H1 (cell line): ENCODE results near the gene MYG1. TPM values are rescaled to one million over a fixed set of nuclear protein-coding genes. Genes with fewer than 3 reads are reported as not detected.

Experiments
- CBX8 ChIP-seq: fragments of 300-800, 300-1000 bp; sonication (generic); IDR thresholded peaks from 2 replicates; pipeline ENCODE4 v1.7.1; 2016; ENCODE audit warnings: low read depth, low read length, borderline replicate concordance
- KDM5A ChIP-seq: fragments of 200-600 bp; IDR thresholded peaks from 2 replicates; pipeline ENCODE4 v1.7.1; 2012; ENCODE audit warnings: mild to moderate bottlenecking, low read length, inconsistent platforms, mixed read lengths
- POLR2A ChIP-seq, 2 experiments: IDR thresholded peaks; 1 replicate in 1 of 2; 2 replicates in 1 of 2; pipeline ENCODE4 v1.6.1; 2011; ENCODE audit warnings: low read depth in 2 of 2, low read length in 2 of 2, mild to moderate bottlenecking in 2 of 2; ENCODE audit errors: control extremely low read depth in 1 of 2
- SIN3A ChIP-seq, 2 experiments: IDR thresholded peaks in 1 of 2; conservative IDR thresholded peaks in 1 of 2; 2 replicates each; pipeline ENCODE4 v1.6.1; 2011 to 2012; ENCODE audit warnings: low read length in 2 of 2, improper control_type of control experiment in 1 of 2, low read depth in 1 of 2, mild to moderate bottlenecking in 1 of 2
- SP4 ChIP-seq: IDR thresholded peaks from 2 replicates; pipeline ENCODE4 v1.6.1; 2012; ENCODE audit warnings: low read length, inconsistent platforms
- SUZ12 ChIP-seq: fragments of 200-600 bp; sonication (generic); IDR thresholded peaks from 2 replicates; pipeline ENCODE4 v1.6.1; 2012; ENCODE audit warnings: mild to moderate bottlenecking, inconsistent platforms, low read length, moderate library complexity, mixed read lengths
- TEAD4 ChIP-seq: IDR thresholded peaks from 2 replicates; pipeline ENCODE4 v1.6.1; 2012; ENCODE audit warnings: low read depth, low read length, inconsistent platforms, mixed read lengths
- YY1 ChIP-seq: IDR thresholded peaks from 2 replicates; pipeline ENCODE4 v1.6.1; 2011; ENCODE audit warnings: low read depth, mild to moderate bottlenecking, low read length
- polyA plus RNA-seq, 7 experiments: library from polyadenylated mRNA; depleted of rRNA in 3 of 7; stranded (reverse) in 5 of 7; unstranded in 2 of 7; fragments of >200 nt in 5 of 7; fragments of 200-250 nt in 2 of 7; gene quantifications; 1 replicate in 5 of 7; 2 replicates in 1 of 7; 4 replicates in 1 of 7; pipeline versions ENCODE4 v1.2.1 to v1.2.3, GENCODE V29; 2011 to 2013; ENCODE audit warnings: missing spikeins in 2 of 7, mixed read lengths in 2 of 7
- total RNA-seq: library from RNA; stranded (reverse); fragmentation: NEBNext Ultra II Directional; extraction: Animal tissue kit (Norgen Biotek cat#: 25700); gene quantifications from 2 replicates; pipeline ENCODE4 v1.2.1, GENCODE V29; 2021
- TF ChIP-seq, protein P1 (sequence below): fragments of 300-600 bp; sonication (generic); IDR thresholded peaks from 2 replicates; pipeline ENCODE4 v1.7.1; 2012; ENCODE audit warnings: low read length, moderate library complexity, mild to moderate bottlenecking, inconsistent platforms; ENCODE audit not compliant: insufficient replicate concordance

MYG1 gene
- total and polyA plus RNA-seq, 2 of the 8 experiments (the other 6 are each of a cell fraction or from before 2014, with no cell fraction given), result 83.3 to 104 TPM

- TF ChIP-seq, protein P1, sequence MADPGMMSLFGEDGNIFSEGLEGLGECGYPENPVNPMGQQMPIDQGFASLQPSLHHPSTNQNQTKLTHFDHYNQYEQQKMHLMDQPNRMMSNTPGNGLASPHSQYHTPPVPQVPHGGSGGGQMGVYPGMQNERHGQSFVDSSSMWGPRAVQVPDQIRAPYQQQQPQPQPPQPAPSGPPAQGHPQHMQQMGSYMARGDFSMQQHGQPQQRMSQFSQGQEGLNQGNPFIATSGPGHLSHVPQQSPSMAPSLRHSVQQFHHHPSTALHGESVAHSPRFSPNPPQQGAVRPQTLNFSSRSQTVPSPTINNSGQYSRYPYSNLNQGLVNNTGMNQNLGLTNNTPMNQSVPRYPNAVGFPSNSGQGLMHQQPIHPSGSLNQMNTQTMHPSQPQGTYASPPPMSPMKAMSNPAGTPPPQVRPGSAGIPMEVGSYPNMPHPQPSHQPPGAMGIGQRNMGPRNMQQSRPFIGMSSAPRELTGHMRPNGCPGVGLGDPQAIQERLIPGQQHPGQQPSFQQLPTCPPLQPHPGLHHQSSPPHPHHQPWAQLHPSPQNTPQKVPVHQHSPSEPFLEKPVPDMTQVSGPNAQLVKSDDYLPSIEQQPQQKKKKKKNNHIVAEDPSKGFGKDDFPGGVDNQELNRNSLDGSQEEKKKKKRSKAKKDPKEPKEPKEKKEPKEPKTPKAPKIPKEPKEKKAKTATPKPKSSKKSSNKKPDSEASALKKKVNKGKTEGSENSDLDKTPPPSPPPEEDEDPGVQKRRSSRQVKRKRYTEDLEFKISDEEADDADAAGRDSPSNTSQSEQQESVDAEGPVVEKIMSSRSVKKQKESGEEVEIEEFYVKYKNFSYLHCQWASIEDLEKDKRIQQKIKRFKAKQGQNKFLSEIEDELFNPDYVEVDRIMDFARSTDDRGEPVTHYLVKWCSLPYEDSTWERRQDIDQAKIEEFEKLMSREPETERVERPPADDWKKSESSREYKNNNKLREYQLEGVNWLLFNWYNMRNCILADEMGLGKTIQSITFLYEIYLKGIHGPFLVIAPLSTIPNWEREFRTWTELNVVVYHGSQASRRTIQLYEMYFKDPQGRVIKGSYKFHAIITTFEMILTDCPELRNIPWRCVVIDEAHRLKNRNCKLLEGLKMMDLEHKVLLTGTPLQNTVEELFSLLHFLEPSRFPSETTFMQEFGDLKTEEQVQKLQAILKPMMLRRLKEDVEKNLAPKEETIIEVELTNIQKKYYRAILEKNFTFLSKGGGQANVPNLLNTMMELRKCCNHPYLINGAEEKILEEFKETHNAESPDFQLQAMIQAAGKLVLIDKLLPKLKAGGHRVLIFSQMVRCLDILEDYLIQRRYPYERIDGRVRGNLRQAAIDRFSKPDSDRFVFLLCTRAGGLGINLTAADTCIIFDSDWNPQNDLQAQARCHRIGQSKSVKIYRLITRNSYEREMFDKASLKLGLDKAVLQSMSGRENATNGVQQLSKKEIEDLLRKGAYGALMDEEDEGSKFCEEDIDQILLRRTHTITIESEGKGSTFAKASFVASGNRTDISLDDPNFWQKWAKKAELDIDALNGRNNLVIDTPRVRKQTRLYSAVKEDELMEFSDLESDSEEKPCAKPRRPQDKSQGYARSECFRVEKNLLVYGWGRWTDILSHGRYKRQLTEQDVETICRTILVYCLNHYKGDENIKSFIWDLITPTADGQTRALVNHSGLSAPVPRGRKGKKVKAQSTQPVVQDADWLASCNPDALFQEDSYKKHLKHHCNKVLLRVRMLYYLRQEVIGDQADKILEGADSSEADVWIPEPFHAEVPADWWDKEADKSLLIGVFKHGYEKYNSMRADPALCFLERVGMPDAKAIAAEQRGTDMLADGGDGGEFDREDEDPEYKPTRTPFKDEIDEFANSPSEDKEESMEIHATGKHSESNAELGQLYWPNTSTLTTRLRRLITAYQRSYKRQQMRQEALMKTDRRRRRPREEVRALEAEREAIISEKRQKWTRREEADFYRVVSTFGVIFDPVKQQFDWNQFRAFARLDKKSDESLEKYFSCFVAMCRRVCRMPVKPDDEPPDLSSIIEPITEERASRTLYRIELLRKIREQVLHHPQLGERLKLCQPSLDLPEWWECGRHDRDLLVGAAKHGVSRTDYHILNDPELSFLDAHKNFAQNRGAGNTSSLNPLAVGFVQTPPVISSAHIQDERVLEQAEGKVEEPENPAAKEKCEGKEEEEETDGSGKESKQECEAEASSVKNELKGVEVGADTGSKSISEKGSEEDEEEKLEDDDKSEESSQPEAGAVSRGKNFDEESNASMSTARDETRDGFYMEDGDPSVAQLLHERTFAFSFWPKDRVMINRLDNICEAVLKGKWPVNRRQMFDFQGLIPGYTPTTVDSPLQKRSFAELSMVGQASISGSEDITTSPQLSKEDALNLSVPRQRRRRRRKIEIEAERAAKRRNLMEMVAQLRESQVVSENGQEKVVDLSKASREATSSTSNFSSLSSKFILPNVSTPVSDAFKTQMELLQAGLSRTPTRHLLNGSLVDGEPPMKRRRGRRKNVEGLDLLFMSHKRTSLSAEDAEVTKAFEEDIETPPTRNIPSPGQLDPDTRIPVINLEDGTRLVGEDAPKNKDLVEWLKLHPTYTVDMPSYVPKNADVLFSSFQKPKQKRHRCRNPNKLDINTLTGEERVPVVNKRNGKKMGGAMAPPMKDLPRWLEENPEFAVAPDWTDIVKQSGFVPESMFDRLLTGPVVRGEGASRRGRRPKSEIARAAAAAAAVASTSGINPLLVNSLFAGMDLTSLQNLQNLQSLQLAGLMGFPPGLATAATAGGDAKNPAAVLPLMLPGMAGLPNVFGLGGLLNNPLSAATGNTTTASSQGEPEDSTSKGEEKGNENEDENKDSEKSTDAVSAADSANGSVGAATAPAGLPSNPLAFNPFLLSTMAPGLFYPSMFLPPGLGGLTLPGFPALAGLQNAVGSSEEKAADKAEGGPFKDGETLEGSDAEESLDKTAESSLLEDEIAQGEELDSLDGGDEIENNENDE, result no peak
- no peak for TF ChIP-seq POLR2A (IDR thresholded peaks at IDR 0.05; ENCODE audit: control extremely low read depth in 1 of 2, low read depth in 2 of 2, low read length in 2 of 2)
- TF ChIP-seq YY1, result no peak
- TF ChIP-seq KDM5A, result no peak
- TF ChIP-seq CBX8, result no peak
- no peak for TF ChIP-seq SIN3A (conservative IDR thresholded peaks at IDR 0.05 in 1 of 2, IDR thresholded peaks at IDR 0.05 in 1 of 2; ENCODE audit: low read depth in 1 of 2, low read length in 2 of 2)
- TF ChIP-seq TEAD4, result no peak
- no peak for TF ChIP-seq SP4
- TF ChIP-seq SUZ12, result no peak
Observed at GRCh38 chr12:53340398-53340797, 40.9 kb downstream of the MYG1 start (continued).
